Lung (tissue), 12 donors: ENCODE data around the gene MESP1. TPM values are rescaled to one million over a fixed set of nuclear protein-coding genes. Genes with fewer than 3 reads are reported as not detected.

Source experiments
- ATAC-seq: fragments of 200-7000 bp; cut with Tn5 transposase; one replicate; pipeline ENCODE4 v1.9.1; 2020; ENCODE audit warnings: moderate number of reproducible peaks; ENCODE audit not compliant: insufficient read depth, low FRiP score
- DNase-seq, 3 donors: peaks; one replicate each; pipeline ENCODE4 v3.0.0-alpha.2; 2013 to 2017
- H3K27ac ChIP-seq, 2 donors: one replicate each; pipeline ENCODE4 v1.5.1; 2013; ENCODE audit warnings: mild to moderate bottlenecking in 2 of 2, moderate library complexity in 2 of 2, control low read depth in 1 of 2, inconsistent platforms in 1 of 2, low read depth in 1 of 2, low read length in 1 of 2
- H3K27me3 ChIP-seq, 3 donors: one replicate each; pipeline ENCODE4 v1.5.1; 2013; ENCODE audit warnings: low read length in 2 of 3; ENCODE audit not compliant: control insufficient read depth in 3 of 3, insufficient read depth in 3 of 3
- H3K36me3 ChIP-seq, 4 donors: one replicate each; pipeline ENCODE4 v1.5.1; 2013; ENCODE audit warnings: low read length in 4 of 4, mild to moderate bottlenecking in 1 of 4, moderate library complexity in 1 of 4; ENCODE audit not compliant: control insufficient read depth in 4 of 4, insufficient read depth in 4 of 4
- H3K4me1 ChIP-seq, 5 donors: one replicate each; pipeline ENCODE4 v1.5.1; 2013; ENCODE audit warnings: low read length in 5 of 5, mild to moderate bottlenecking in 2 of 5, moderate library complexity in 1 of 5; ENCODE audit not compliant: control insufficient read depth in 5 of 5, insufficient read depth in 5 of 5
- H3K4me3 ChIP-seq: one replicate; pipeline ENCODE4 v1.5.1; 2013; ENCODE audit warnings: mild to moderate bottlenecking, control low read depth, moderate library complexity
- H3K9ac ChIP-seq, 2 donors: one replicate each; pipeline ENCODE4 v1.5.1; 2013; ENCODE audit warnings: low read length in 2 of 2, control low read depth in 1 of 2; ENCODE audit not compliant: insufficient read depth in 1 of 2
- H3K9me3 ChIP-seq, 4 donors: one replicate each; pipeline ENCODE4 v1.5.1; 2013; ENCODE audit warnings: low read length in 3 of 4, mild to moderate bottlenecking in 1 of 4, moderate library complexity in 1 of 4; ENCODE audit not compliant: control insufficient read depth in 4 of 4, insufficient read depth in 3 of 4
- WGBS, 2 donors: extraction: QIAGEN DNeasy Blood & Tissue Kit; methylation state at CpG; one replicate each; pipeline ENCODE4 v1.1.7; 2013; 5-methylcytosine and 5-hydroxymethylcytosine counted together
- polyA plus RNA-seq, 2 donors: library from polyadenylated mRNA; stranded (reverse); fragments of 200-250 nt; gene quantifications; one replicate each; pipeline ENCODE4 v1.2.1, GENCODE V29; 2013
- total RNA-seq, 2 donors: library from RNA; depleted of rRNA in 1 of 2; stranded (reverse); fragments of >200 nt in 1 of 2; gene quantifications; one replicate each; pipeline ENCODE4 v1.2.1, GENCODE V29; 2014 to 2021
- TF ChIP-seq, protein P1 (sequence below): IDR thresholded peaks from 2 replicates; pipeline ENCODE4 v1.5.1; 2012; ENCODE audit warnings: mild to moderate bottlenecking; ENCODE audit errors: control extremely low read depth, extremely low read depth
- donor health status: control.
- donor health status: control.
- donor health status: Bipolar disorder and iron deficiency.
- donor health status: healthy.
- donor health status: DM: yes; HTN: yes; CAD: no.

The MESP1 gene
- total and polyA plus RNA-seq, 4 donors, result 0.37 to 3.2 (median 2.3) TPM

DNA sequence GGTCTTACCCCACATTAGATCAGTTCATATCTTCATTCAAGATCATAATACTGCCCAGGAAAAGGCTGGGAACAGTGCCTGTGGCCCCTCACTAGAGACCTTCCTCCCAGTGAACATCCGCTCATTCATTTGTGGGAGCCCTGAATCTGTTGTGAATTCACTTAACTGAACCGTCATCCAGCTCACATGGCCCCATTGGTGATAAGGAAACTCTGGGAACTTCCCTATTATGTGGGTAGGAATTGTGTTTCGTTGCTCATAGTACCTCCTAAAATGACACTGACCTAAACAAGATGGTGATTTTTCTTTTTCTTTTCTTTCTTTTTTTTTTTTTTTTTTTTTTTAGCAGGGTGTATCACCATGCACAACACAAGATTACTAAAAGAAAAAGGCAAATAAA is 18.3 kb upstream of the MESP1 start:
- peaks cover 0 to 5% (median 0%) of the 10 kb centered on the region in 5 donors for H3K4me1 ChIP-seq
- 69 to 77% methylated on average over 3 of the region's 3 CpGs for WGBS, 2 donors
- no peaks in the 10 kb centered on the region for H3K36me3 ChIP-seq
- no peak overlapping the region for H3K9ac ChIP-seq
- TF ChIP-seq, protein P1, sequence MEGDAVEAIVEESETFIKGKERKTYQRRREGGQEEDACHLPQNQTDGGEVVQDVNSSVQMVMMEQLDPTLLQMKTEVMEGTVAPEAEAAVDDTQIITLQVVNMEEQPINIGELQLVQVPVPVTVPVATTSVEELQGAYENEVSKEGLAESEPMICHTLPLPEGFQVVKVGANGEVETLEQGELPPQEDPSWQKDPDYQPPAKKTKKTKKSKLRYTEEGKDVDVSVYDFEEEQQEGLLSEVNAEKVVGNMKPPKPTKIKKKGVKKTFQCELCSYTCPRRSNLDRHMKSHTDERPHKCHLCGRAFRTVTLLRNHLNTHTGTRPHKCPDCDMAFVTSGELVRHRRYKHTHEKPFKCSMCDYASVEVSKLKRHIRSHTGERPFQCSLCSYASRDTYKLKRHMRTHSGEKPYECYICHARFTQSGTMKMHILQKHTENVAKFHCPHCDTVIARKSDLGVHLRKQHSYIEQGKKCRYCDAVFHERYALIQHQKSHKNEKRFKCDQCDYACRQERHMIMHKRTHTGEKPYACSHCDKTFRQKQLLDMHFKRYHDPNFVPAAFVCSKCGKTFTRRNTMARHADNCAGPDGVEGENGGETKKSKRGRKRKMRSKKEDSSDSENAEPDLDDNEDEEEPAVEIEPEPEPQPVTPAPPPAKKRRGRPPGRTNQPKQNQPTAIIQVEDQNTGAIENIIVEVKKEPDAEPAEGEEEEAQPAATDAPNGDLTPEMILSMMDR, result no peak
- no peak overlapping the region for H3K4me3 ChIP-seq
- H3K27me3 ChIP-seq, result no peaks in the 10 kb centered on the region
- no peaks in the 10 kb centered on the region for H3K9me3 ChIP-seq
- DNase-seq (no peak), ATAC-seq (no peak)
- H3K27ac ChIP-seq, result no peak overlapping the region

DNA sequence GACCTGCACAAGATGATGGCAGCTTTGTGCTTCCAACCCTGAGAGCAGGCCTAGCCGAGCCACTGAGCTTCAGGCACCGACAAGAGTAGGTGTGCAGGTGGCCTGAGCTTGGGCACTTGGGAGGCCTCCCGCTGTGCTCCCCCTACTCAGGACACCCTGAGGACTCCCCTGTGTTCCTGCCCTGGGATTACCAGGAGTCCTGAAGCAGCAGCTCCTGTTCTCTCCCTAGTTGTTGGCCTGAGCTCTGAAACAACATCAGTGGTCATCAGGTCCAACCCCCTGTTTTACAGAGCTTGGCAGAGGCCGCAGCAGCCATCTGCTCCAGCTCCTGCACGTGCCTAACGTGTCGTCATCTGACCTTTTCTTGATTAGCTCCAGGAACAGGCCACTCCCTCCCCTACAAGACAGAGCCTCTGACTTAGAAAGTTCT is 17.0 kb upstream of the MESP1 start:
- Histone ChIP-seq H3K27ac (no peak overlapping the region), H3K4me3 (no peak overlapping the region), H3K27me3 (no peaks in the 10 kb centered on the region), H3K4me1 (peaks cover 0 to 5% (median 0%) of the 10 kb centered on the region in 5 donors), H3K36me3 (no peaks in the 10 kb centered on the region), H3K9ac (no peak overlapping the region), H3K9me3 (no peaks in the 10 kb centered on the region)
- TF ChIP-seq, protein P1, result no peak
- ATAC-seq (no peak), DNase-seq (no peak)
- 72 to 77% methylated on average over 7 of the region's 7 CpGs for WGBS, 2 donors

GRCh38 chr15:89767411-89767915 is 16.4 kb upstream of the MESP1 start:
- ATAC-seq, result no peak
- Histone ChIP-seq H3K4me3 (no peak overlapping the region), H3K27me3 (no peaks in the 10 kb centered on the region), H3K4me1 (peaks cover 0 to 5% (median 0%) of the 10 kb centered on the region in 5 donors), H3K9ac (no peak overlapping the region), H3K36me3 (no peaks in the 10 kb centered on the region), H3K27ac (no peak overlapping the region), H3K9me3 (no peaks in the 10 kb centered on the region)
- TF ChIP-seq, protein P1, result no peak
- no peak for DNase-seq
- WGBS, 2 donors, result 65 to 68% methylated on average over 8 of the region's 8 CpGs
